HepG2 (cell line): ENCODE measurements around the gene DDTL.
"Not testable (repeated sequence)": the region's sequence is repeated elsewhere in the genome, so short reads cannot be mapped to it uniquely, and the experiment has no call there.

ENCODE experiments used
- EP300 ChIP-seq, 3 experiments: sonication (generic) in 1 of 3; formaldehyde crosslinking in 1 of 3; IDR thresholded peaks; 2 replicates each; pipeline versions ENCODE4 v1.5.1 to v1.6.1; 2011 to 2020; ENCODE audit warnings: low read depth in 2 of 3, low read length in 2 of 3, borderline replicate concordance in 1 of 3, improper control_type of control experiment in 1 of 3, mild to moderate bottlenecking in 1 of 3, missing genetic modification reagents in 1 of 3, moderate library complexity in 1 of 3
- EZH2 ChIP-seq: conservative IDR thresholded peaks from 2 replicates; pipeline ENCODE4 v1.6.1; 2012; ENCODE audit warnings: mild to moderate bottlenecking, low read depth, low read length, moderate library complexity
- FOXM1 ChIP-seq: sonication (generic); formaldehyde crosslinking; IDR thresholded peaks from 2 replicates; pipeline ENCODE4 v1.5.0; 2020; ENCODE audit warnings: missing genetic modification reagents
- GABPA ChIP-seq, 2 experiments: IDR thresholded peaks; 2 replicates each; pipeline ENCODE4 v1.6.1; 2011 to 2016; ENCODE audit warnings: low read depth in 2 of 2, low read length in 1 of 2, missing biosample characterization in 1 of 2, missing genetic modification characterization in 1 of 2
- NBN ChIP-seq: fragments of 450-650 bp; conservative IDR thresholded peaks from 2 replicates; pipeline ENCODE4 v1.6.1; 2017
- POLR2A ChIP-seq, 2 experiments: IDR thresholded peaks; 2 replicates each; pipeline ENCODE4 v1.6.1; 2011; ENCODE audit warnings: low read depth in 2 of 2, low read length in 2 of 2, mild to moderate bottlenecking in 1 of 2, moderate library complexity in 1 of 2; ENCODE audit not compliant: insufficient read depth in 1 of 2
- ZNF12 ChIP-seq: sonication (generic); formaldehyde crosslinking; IDR thresholded peaks from 2 replicates; pipeline ENCODE4 v1.5.0; 2020; ENCODE audit warnings: missing genetic modification reagents
- ZSCAN21 ChIP-seq: sonication (generic); formaldehyde crosslinking; IDR thresholded peaks from 2 replicates; pipeline ENCODE4 v1.8.0; 2022; ENCODE audit warnings: mild to moderate bottlenecking, missing genetic modification reagents, moderate library complexity, borderline replicate concordance
- TF ChIP-seq, protein P1 (sequence below): sonication (generic); formaldehyde crosslinking; IDR thresholded peaks from 2 replicates; pipeline ENCODE4 v1.5.0; 2020; ENCODE audit warnings: mild to moderate bottlenecking, missing genetic modification reagents, moderate library complexity
- TF ChIP-seq, protein P2 (sequence below): sonication (generic); formaldehyde crosslinking; IDR thresholded peaks from 2 replicates; pipeline ENCODE4 v1.4.0; 2020; ENCODE audit warnings: missing genetic modification reagents, mild to moderate bottlenecking, borderline replicate concordance
- TF ChIP-seq, protein P3 (sequence below): sonication (generic); formaldehyde crosslinking; IDR thresholded peaks from 2 replicates; pipeline ENCODE4 v1.9.0; 2021; ENCODE audit warnings: missing genetic modification reagents, borderline replicate concordance
- TF ChIP-seq, protein P4 (sequence below): sonication (generic); formaldehyde crosslinking; IDR thresholded peaks from 2 replicates; pipeline ENCODE4 v1.4.0; 2020; ENCODE audit warnings: low read depth, mild to moderate bottlenecking, missing genetic modification reagents

- TF ChIP-seq ZSCAN21; POLR2A (IDR thresholded peaks at IDR 0.05; ENCODE audit: insufficient read depth in 1 of 2, low read depth in 2 of 2, low read length in 2 of 2); EP300 (IDR thresholded peaks at IDR 0.05; ENCODE audit: low read depth in 2 of 2, low read length in 2 of 2); EP300 (CRISPR knock-in tag; IDR thresholded peaks at IDR 0.05; ENCODE audit: borderline replicate concordance); EZH2; GABPA (IDR thresholded peaks at IDR 0.05; ENCODE audit: low read depth, low read length); GABPA (CRISPR knock-in tag; IDR thresholded peaks at IDR 0.05; ENCODE audit: low read depth); FOXM1 (CRISPR knock-in tag); NBN; ZNF12 (CRISPR knock-in tag): not testable (repeated sequence)
- TF ChIP-seq, protein P1, sequence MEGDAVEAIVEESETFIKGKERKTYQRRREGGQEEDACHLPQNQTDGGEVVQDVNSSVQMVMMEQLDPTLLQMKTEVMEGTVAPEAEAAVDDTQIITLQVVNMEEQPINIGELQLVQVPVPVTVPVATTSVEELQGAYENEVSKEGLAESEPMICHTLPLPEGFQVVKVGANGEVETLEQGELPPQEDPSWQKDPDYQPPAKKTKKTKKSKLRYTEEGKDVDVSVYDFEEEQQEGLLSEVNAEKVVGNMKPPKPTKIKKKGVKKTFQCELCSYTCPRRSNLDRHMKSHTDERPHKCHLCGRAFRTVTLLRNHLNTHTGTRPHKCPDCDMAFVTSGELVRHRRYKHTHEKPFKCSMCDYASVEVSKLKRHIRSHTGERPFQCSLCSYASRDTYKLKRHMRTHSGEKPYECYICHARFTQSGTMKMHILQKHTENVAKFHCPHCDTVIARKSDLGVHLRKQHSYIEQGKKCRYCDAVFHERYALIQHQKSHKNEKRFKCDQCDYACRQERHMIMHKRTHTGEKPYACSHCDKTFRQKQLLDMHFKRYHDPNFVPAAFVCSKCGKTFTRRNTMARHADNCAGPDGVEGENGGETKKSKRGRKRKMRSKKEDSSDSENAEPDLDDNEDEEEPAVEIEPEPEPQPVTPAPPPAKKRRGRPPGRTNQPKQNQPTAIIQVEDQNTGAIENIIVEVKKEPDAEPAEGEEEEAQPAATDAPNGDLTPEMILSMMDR: not testable (repeated sequence)
- TF ChIP-seq, protein P2, sequence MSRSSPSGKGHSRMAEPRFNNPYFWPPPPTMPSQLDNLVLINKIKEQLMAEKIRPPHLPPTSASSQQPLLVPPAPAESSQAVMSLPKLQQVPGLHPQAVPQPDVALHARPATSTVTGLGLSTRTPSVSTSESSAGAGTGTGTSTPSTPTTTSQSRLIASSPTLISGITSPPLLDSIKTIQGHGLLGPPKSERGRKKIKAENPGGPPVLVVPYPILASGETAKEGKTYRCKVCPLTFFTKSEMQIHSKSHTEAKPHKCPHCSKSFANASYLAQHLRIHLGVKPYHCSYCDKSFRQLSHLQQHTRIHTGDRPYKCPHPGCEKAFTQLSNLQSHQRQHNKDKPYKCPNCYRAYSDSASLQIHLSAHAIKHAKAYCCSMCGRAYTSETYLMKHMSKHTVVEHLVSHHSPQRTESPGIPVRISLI (CRISPR knock-in tag): not testable (repeated sequence)
- TF ChIP-seq, protein P3, sequence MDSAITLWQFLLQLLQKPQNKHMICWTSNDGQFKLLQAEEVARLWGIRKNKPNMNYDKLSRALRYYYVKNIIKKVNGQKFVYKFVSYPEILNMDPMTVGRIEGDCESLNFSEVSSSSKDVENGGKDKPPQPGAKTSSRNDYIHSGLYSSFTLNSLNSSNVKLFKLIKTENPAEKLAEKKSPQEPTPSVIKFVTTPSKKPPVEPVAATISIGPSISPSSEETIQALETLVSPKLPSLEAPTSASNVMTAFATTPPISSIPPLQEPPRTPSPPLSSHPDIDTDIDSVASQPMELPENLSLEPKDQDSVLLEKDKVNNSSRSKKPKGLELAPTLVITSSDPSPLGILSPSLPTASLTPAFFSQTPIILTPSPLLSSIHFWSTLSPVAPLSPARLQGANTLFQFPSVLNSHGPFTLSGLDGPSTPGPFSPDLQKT (CRISPR knock-in tag): not testable (repeated sequence)
- TF ChIP-seq, protein P4, sequence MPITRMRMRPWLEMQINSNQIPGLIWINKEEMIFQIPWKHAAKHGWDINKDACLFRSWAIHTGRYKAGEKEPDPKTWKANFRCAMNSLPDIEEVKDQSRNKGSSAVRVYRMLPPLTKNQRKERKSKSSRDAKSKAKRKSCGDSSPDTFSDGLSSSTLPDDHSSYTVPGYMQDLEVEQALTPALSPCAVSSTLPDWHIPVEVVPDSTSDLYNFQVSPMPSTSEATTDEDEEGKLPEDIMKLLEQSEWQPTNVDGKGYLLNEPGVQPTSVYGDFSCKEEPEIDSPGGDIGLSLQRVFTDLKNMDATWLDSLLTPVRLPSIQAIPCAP (CRISPR knock-in tag): not testable (repeated sequence)
Observed at GRCh38 chr22:23986089-23986488, 19.4 kb downstream of the DDTL start.
